Epithelial cell of esophagus (primary cell): ENCODE measurements around the gene KRTAP2-2.

Source experiments
- DNase-seq: peaks from one replicate; pipeline ENCODE4 v3.0.0; 2010; ENCODE audit warnings: low read depth
- H3K4me3 ChIP-seq: 2 replicates; pipeline ENCODE4 v1.5.1; 2011; ENCODE audit warnings: mild to moderate bottlenecking, low read length, control low read depth
- TF ChIP-seq, protein P1 (sequence below): IDR thresholded peaks from 2 replicates; pipeline ENCODE4 v1.5.1; 2011; ENCODE audit warnings: low read depth, mild to moderate bottlenecking, low read length, control low read depth, inconsistent platforms; ENCODE audit not compliant: insufficient read depth; ENCODE audit errors: missing control alignments

KRTAP2-2 gene

DNA sequence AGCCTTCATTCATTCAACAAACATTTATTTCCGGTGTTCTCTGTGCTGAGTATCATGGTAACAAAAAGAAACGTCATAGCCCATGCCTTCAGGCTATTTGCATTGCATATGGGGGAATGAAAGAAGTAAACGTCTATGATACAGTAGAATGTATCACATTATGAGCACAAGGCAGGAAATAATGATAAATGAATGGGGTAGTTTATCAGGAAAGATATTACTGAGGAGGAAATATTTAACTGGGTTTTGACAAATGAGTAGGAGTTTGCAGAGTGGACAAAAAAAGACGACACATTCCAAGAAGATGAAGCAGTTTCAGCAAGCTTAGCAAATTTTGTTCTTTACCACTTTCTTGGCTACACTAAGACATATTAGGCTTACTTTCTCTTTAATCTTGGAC, 27.6 kb upstream of the KRTAP2-2 start:
- peak; percentile 82 for DNase-seq
- H3K4me3 ChIP-seq, result no peak overlapping the region
- TF ChIP-seq, protein P1, sequence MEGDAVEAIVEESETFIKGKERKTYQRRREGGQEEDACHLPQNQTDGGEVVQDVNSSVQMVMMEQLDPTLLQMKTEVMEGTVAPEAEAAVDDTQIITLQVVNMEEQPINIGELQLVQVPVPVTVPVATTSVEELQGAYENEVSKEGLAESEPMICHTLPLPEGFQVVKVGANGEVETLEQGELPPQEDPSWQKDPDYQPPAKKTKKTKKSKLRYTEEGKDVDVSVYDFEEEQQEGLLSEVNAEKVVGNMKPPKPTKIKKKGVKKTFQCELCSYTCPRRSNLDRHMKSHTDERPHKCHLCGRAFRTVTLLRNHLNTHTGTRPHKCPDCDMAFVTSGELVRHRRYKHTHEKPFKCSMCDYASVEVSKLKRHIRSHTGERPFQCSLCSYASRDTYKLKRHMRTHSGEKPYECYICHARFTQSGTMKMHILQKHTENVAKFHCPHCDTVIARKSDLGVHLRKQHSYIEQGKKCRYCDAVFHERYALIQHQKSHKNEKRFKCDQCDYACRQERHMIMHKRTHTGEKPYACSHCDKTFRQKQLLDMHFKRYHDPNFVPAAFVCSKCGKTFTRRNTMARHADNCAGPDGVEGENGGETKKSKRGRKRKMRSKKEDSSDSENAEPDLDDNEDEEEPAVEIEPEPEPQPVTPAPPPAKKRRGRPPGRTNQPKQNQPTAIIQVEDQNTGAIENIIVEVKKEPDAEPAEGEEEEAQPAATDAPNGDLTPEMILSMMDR, result no peak

DNA sequence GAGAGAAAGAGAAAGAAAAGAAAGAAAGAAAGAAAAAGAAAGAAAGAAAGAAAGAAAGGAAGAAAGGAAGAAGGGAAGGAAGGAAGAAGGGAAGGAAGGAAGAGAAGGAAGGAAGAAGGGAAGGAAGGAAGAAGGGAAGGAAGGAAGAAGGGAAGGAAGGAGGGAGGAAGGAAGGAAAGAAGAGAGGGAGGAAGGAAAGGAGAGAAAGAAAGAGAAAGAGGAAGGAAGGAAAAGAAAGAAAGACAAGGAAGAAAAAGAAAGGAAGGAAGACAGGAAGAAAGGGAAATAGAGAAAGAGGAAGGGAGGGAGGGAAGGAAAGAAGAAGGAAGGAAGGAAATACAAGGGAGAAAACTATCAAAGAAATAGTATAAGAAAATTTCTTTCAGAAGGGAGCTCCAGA, 21.8 kb upstream of the KRTAP2-2 start:
- no peak overlapping the region for H3K4me3 ChIP-seq
- TF ChIP-seq, protein P1, result no peak
- no peak for DNase-seq

DNA sequence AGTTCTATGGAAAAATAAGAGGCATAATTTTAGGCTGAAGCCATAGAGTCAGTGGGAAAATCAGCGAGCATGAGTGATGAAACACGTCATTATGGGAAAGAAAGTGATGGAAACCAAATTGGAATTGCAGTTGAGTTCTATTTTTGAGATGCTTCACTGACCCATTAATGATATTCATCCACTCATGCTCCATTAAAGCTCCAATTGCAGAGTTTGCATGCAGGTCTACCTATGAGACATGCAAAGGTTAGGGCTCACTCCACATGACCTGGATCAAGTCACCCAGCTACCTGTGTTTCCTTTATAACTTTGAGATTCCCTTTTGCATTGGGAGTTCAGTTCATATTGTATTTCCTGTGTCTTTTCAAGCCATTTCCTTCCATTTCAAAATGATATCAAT, 18.6 kb upstream of the KRTAP2-2 start:
- TF ChIP-seq, protein P1, result no peak
- no peak overlapping the region for H3K4me3 ChIP-seq
- DNase-seq, result no peak

DNA sequence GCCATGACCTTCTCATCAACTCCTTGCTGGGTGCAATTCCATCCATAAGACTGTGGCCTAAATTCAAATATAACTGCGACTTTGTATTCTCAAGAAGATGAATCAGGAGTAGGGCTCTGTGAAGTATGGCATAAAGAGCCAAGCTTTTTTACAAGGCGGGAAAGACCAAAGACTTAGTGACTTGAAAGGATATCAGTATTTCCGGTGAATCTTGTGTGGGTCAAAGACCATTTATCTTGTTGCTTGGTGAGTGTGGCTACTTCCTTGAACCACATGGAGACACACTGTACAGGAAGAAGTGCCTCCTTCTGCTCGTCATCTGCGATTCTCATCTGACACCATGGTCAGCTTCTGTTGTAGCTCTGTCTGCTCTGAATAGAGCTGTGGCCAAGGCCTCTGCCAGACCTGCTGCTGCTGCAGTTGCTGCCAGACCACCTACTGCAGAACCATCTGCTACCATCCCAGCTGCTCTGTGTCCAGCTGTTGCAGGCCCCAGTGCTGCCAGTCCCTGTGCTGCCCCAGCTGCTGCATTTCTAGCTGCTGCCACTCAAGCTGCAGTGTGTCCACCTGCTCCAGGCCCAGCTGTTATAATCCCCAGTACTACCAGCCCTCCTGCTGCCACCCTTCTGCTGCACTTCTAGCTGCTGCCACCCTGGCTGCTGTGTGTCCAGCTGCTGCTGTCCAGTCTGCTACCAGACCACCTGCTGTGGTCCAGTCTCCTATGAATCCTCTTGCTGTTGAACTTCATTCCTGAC, 16.8 kb upstream of the KRTAP2-2 start:
- DNase-seq, result no peak
- TF ChIP-seq, protein P1, result no peak
- no peak overlapping the region for H3K4me3 ChIP-seq

DNA sequence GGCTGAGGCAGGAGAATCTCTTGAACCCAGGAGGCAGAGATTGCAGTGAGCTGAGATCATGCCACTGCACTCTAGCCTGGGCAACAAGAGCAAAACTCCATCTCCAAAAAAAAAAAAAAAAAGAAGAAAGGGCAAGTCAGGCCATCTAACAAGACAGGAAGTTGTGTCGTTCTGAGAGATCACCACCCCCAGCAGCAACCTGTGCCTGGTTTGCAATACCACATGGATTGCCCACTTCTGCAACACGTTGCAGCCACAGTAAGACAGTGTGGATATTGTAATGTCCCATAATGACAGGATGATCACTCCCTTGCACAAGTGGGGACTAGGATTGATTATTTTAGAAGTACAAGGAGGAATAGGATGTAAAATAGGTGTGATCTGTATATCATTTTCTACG, 14.0 kb upstream of the KRTAP2-2 start:
- TF ChIP-seq, protein P1, result no peak
- no peak overlapping the region for H3K4me3 ChIP-seq
- no peak for DNase-seq

DNA sequence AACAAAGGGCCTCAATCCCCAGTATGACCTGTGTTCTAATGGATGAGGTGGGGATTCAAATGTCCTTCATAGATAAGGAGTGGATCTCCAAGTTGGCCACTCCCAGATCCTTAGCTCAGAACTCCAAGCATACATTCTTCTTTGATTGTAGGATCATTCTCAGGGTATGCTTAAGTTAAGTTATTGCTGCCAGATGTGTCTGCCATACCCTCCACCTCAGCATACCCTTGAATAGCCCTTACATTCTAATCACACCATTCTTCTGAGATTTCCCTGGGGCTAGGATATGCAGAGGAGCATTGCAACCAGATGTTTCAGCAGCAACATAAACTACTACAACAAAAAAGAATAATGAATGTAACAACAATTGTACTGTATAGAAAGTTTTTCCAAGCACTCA, 12.3 kb upstream of the KRTAP2-2 start:
- no peak overlapping the region for H3K4me3 ChIP-seq
- no peak for DNase-seq
- TF ChIP-seq, protein P1, result no peak
